Anterior cingulate cortex (tissue), 58 donors: ENCODE measurements around the gene PLA2G6.
"Not testable (repeated sequence)": the region's sequence is repeated elsewhere in the genome, so short reads cannot be mapped to it uniquely, and the experiment has no call there.

Experiments
- DNase-seq, 58 donors: peaks; one replicate each; lab custom pipeline; 2025; lab: John Stamatoyannopoulos, UW

PLA2G6 gene

GRCh38 chr22:38117556-38117955, 64.1 kb downstream of the PLA2G6 start:
- not testable (repeated sequence) for DNase-seq

- peak in 7 of 58 donors; percentile 8 to 37 (median 25) for DNase-seq
These were observed 66.0 kb downstream of the PLA2G6 start for GRCh38 chr22:38115423-38116205.

- DNase-seq, result peak in 55 of 58 donors; percentile 20 to 91 (median 70)
These were observed 66.9 kb downstream of the PLA2G6 start for GRCh38 chr22:38114484-38115398.

GRCh38 chr22:38112381-38112780, 69.2 kb downstream of the PLA2G6 start:
- DNase-seq, result no peak

- no peak for DNase-seq
These were observed 69.7 kb downstream of the PLA2G6 start for GRCh38 chr22:38111925-38112355.

- no peak for DNase-seq
These were observed 70.5 kb downstream of the PLA2G6 start for GRCh38 chr22:38110863-38111852.

GRCh38 chr22:38110008-38110862, 71.4 kb downstream of the PLA2G6 start, which contains the start of gene BAIAP2L2:
Gene BAIAP2L2 (minus strand): TSS chr22:38110684. CDS start chr22:38110525, 159 bp downstream.
- DNase-seq, result no peak

- DNase-seq, result no peak
These were observed 72.1 kb downstream of the PLA2G6 start for GRCh38 chr22:38109371-38110001.

- DNase-seq, result no peak
These were observed 72.9 kb downstream of the PLA2G6 start for GRCh38 chr22:38108561-38109319.

GRCh38 chr22:38107692-38108515, 73.7 kb downstream of the PLA2G6 start:
- no peak for DNase-seq

GRCh38 chr22:38106814-38107578, 74.6 kb downstream of the PLA2G6 start:
- no peak for DNase-seq

GRCh38 chr22:38104084-38104483, 77.5 kb downstream of the PLA2G6 start:
- DNase-seq, result no peak

- DNase-seq, result no peak
These were observed 78.0 kb downstream of the PLA2G6 start for GRCh38 chr22:38103641-38104040.

GRCh38 chr22:38098410-38099249, 83.0 kb downstream of the PLA2G6 start:
- no peak for DNase-seq
